Measurements from ENCODE around the gene BNC2. TPM values are rescaled to one million over a fixed set of nuclear protein-coding genes. Genes with fewer than 3 reads are reported as not detected.

The BNC2 gene
- total RNA-seq, 1 donor from 2014 or later = under 0.01 TPM

DNA sequence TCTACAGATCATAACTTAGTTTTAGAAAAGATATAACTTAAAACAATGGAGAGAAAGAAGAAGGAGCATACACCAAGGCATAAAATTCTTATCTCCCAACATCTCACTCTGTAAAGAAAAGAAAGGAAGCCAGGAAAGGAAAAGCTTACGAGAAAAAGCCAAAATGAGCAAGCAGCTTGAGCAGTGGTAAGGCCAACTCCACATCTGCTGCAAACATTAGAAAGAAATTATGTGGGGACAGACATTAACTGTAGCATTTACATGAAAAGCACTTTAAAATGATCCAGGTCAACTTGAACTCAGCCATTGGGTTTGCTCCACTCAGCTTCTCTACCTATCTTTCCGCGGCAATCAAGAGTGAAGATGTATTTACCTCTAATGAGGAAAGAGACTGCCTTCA, 176.9 kb downstream of the BNC2 start:
- DNase-seq (ENCODE audit: low read depth) = no peak
- Histone ChIP-seq H3K4me3 (ENCODE audit: low read depth, low read length) (no peak overlapping the region), H3K27me3 (ENCODE audit: control insufficient read depth, insufficient read depth, low read length) (no peaks in the 10 kb centered on the region), H3K36me3 (ENCODE audit: control insufficient read depth, insufficient read depth, low read length) (no peaks in the 10 kb centered on the region)
- no peak for FAIRE-seq
- TF ChIP-seq, protein P1, sequence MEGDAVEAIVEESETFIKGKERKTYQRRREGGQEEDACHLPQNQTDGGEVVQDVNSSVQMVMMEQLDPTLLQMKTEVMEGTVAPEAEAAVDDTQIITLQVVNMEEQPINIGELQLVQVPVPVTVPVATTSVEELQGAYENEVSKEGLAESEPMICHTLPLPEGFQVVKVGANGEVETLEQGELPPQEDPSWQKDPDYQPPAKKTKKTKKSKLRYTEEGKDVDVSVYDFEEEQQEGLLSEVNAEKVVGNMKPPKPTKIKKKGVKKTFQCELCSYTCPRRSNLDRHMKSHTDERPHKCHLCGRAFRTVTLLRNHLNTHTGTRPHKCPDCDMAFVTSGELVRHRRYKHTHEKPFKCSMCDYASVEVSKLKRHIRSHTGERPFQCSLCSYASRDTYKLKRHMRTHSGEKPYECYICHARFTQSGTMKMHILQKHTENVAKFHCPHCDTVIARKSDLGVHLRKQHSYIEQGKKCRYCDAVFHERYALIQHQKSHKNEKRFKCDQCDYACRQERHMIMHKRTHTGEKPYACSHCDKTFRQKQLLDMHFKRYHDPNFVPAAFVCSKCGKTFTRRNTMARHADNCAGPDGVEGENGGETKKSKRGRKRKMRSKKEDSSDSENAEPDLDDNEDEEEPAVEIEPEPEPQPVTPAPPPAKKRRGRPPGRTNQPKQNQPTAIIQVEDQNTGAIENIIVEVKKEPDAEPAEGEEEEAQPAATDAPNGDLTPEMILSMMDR (IDR thresholded peaks at IDR 0.05; ENCODE audit: insufficient read depth, low read length, severe bottlenecking) = no peak

DNA sequence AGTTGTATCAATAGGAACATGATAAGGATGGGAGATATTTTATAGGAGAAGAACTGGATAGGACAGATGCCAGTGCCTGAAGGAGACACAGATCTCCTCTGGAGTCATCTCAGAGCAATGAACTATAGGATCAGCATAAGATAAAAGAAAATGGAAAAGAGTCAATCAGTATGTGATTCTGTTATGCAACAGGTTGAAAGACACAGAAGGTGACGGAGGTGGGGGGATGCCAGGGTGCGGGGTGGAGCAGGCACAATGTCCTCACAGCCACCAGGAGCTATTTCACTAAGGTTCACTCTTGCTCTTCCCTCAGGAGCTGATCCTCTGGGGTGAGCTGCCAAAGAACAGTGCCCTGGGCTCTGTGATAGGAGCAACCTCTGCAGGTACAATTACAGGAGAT, 179.8 kb downstream of the BNC2 start:
- no peak for DNase-seq (ENCODE audit: low read depth)
- FAIRE-seq = no peak
- TF ChIP-seq, protein P1 (IDR thresholded peaks at IDR 0.05; ENCODE audit: insufficient read depth, low read length, severe bottlenecking) = no peak

GRCh38 chr9:16690205-16690604, 180.3 kb downstream of the BNC2 start:
- Histone ChIP-seq H3K27me3 (ENCODE audit: control insufficient read depth, insufficient read depth, low read length) (no peaks in the 10 kb centered on the region), H3K36me3 (ENCODE audit: control insufficient read depth, insufficient read depth, low read length) (no peaks in the 10 kb centered on the region), H3K4me3 (ENCODE audit: low read depth, low read length) (no peak overlapping the region)
- DNase-seq (ENCODE audit: low read depth) (no peak), FAIRE-seq (no peak)
- TF ChIP-seq, protein P1 (IDR thresholded peaks at IDR 0.05; ENCODE audit: insufficient read depth, low read length, severe bottlenecking) = no peak

More for the DNA sequence above, 179.8 kb downstream of the BNC2 start:
- Histone ChIP-seq H3K4me3 (ENCODE audit: low read depth, low read length) (no peak overlapping the region), H3K27me3 (ENCODE audit: control insufficient read depth, insufficient read depth, low read length) (no peaks in the 10 kb centered on the region), H3K36me3 (ENCODE audit: control insufficient read depth, insufficient read depth, low read length) (no peaks in the 10 kb centered on the region)

- Histone ChIP-seq H3K27me3 (ENCODE audit: control insufficient read depth, insufficient read depth, low read length) (no peaks in the 10 kb centered on the region), H3K4me3 (ENCODE audit: low read depth, low read length) (no peak overlapping the region), H3K36me3 (ENCODE audit: control insufficient read depth, insufficient read depth, low read length) (no peaks in the 10 kb centered on the region)
- FAIRE-seq (no peak), DNase-seq (ENCODE audit: low read depth) (no peak)
- TF ChIP-seq, protein P1 (IDR thresholded peaks at IDR 0.05; ENCODE audit: insufficient read depth, low read length, severe bottlenecking) = no peak
Observed at GRCh38 chr9:16689351-16689938, 181.0 kb downstream of the BNC2 start.

GRCh38 chr9:16688814-16689213, 181.7 kb downstream of the BNC2 start:
- DNase-seq (ENCODE audit: low read depth) (no peak), FAIRE-seq (no peak)
- Histone ChIP-seq H3K27me3 (ENCODE audit: control insufficient read depth, insufficient read depth, low read length) (no peaks in the 10 kb centered on the region), H3K4me3 (ENCODE audit: low read depth, low read length) (no peak overlapping the region), H3K36me3 (ENCODE audit: control insufficient read depth, insufficient read depth, low read length) (no peaks in the 10 kb centered on the region)
- TF ChIP-seq, protein P1 (IDR thresholded peaks at IDR 0.05; ENCODE audit: insufficient read depth, low read length, severe bottlenecking) = no peak

Data from bronchial epithelial cell (primary cell).